B cell (primary cell): ENCODE measurements around the gene ATP8A2. TPM values are rescaled to one million over a fixed set of nuclear protein-coding genes. Genes with fewer than 3 reads are reported as not detected.

Experiments
- ATAC-seq: fragments of 200-7000 bp; cut with Tn5 transposase; one replicate; pipeline ENCODE4 v1.10.0; 2021; ENCODE audit warnings: low read depth, mild to moderate bottlenecking, moderate number of reproducible peaks, moderate library complexity
- CTCF ChIA-PET: fragments of 350-600 bp; sonication (Branson Sonifier 250); formaldehyde crosslinking; loops from one replicate; lab custom pipeline; 2021; ENCODE audit warnings: antibody characterized with exemption, inconsistent platforms; lab: Charles Lee
- POLR2A ChIA-PET: fragments of 350-600 bp; sonication (Branson Sonifier 250); formaldehyde crosslinking; loops from one replicate; lab custom pipeline; 2021; ENCODE audit warnings: antibody characterized with exemption; lab: Charles Lee
- DNase-seq: peaks from one replicate; pipeline ENCODE4 v3.0.0; 2013
- H2AFZ ChIP-seq: 2 replicates; pipeline ENCODE4 v1.6.1; 2012; ENCODE audit warnings: mild to moderate bottlenecking, low read depth, low read length; ENCODE audit not compliant: insufficient read depth, poor library complexity, severe bottlenecking
- H3K27ac ChIP-seq, 2 donors: 1 replicate in 1 of 2; 2 replicates in 1 of 2; pipeline ENCODE4 v1.5.1; 2012 to 2013; ENCODE audit warnings: low read length in 2 of 2, mild to moderate bottlenecking in 2 of 2, moderate library complexity in 1 of 2
- H3K27me3 ChIP-seq, 4 experiments: fragments of 200-600 bp in 1 of 4; sonication (generic) in 1 of 4; replicated peaks in 1 of 4; 1 replicate in 2 of 4; 2 replicates in 2 of 4; pipeline versions ENCODE4 v1.6.1 to v1.7.0; 2013 to 2016; ENCODE audit warnings: low read length in 3 of 4, mild to moderate bottlenecking in 2 of 4, mixed read lengths in 1 of 4, moderate library complexity in 1 of 4; ENCODE audit not compliant: insufficient read depth in 4 of 4, control insufficient read depth in 3 of 4; ENCODE audit errors: control extremely low read depth in 1 of 4
- H3K36me3 ChIP-seq, 2 experiments: replicated peaks in 1 of 2; 1 replicate in 1 of 2; 2 replicates in 1 of 2; pipeline versions ENCODE4 v1.6.1 to v1.7.1; 2013; ENCODE audit warnings: low read length in 1 of 2; ENCODE audit not compliant: insufficient read depth in 2 of 2, control insufficient read depth in 1 of 2; ENCODE audit errors: control extremely low read depth in 1 of 2, extremely low read depth in 1 of 2
- H3K4me1 ChIP-seq, 2 donors: fragments of 200-600 bp in 1 of 2; sonication (generic) in 1 of 2; 1 replicate in 1 of 2; 2 replicates in 1 of 2; pipeline versions ENCODE4 v1.5.1 to v1.6.1; 2013 to 2017; ENCODE audit warnings: low read length in 2 of 2; ENCODE audit not compliant: control insufficient read depth in 2 of 2, insufficient read depth in 2 of 2
- H3K4me2 ChIP-seq: replicated peaks from 2 replicates; pipeline ENCODE3; 2012; ENCODE audit warnings: mild to moderate bottlenecking, low read depth, low read length; ENCODE audit not compliant: poor library complexity, severe bottlenecking
- H3K4me3 ChIP-seq, 5 experiments: fragments of 200-600 bp in 1 of 5; sonication (generic) in 1 of 5; 1 replicate in 3 of 5; 2 replicates in 2 of 5; pipeline versions ENCODE4 v1.5.1 to v1.7.0; 2011 to 2016; ENCODE audit warnings: low read length in 4 of 5, mild to moderate bottlenecking in 4 of 5, low read depth in 2 of 5, control low read depth in 1 of 5, moderate library complexity in 1 of 5; ENCODE audit not compliant: insufficient read depth in 1 of 5; ENCODE audit errors: control extremely low read depth in 1 of 5, extremely low read depth in 1 of 5
- H3K79me2 ChIP-seq: fragments of 200-600 bp; sonication (generic); one replicate; pipeline ENCODE4 v1.6.0; 2016; ENCODE audit warnings: low read length; ENCODE audit not compliant: control insufficient read depth, insufficient read depth
- H3K9ac ChIP-seq: fragments of 200-600 bp; sonication (generic); 2 replicates; pipeline ENCODE4 v1.6.1; 2017; ENCODE audit warnings: mild to moderate bottlenecking, low read length, moderate library complexity
- H3K9me3 ChIP-seq, 3 donors: one replicate each; pipeline versions ENCODE4 v1.6.1 to v1.7.1; 2013; ENCODE audit warnings: low read length in 2 of 3; ENCODE audit not compliant: control insufficient read depth in 2 of 3, insufficient read depth in 1 of 3; ENCODE audit errors: control extremely low read depth in 1 of 3
- H4K20me1 ChIP-seq: 2 replicates; pipeline ENCODE4 v1.6.0; 2012; ENCODE audit warnings: mild to moderate bottlenecking, low read length; ENCODE audit not compliant: insufficient read depth, control insufficient read depth, poor library complexity, severe bottlenecking
- H3K27ac Mint-ChIP-seq: one replicate; pipeline ENCODE4 v1.8.0; 2021; ENCODE audit warnings: mixed read lengths
- H3K27me3 Mint-ChIP-seq: one replicate; pipeline ENCODE4 v1.8.0; 2021; ENCODE audit warnings: mixed read lengths
- H3K4me1 Mint-ChIP-seq: one replicate; pipeline ENCODE4 v1.8.0; 2021; ENCODE audit warnings: mixed read lengths
- H3K4me3 Mint-ChIP-seq: one replicate; pipeline ENCODE4 v1.8.0; 2021; ENCODE audit warnings: mixed read lengths
- H3K9me3 Mint-ChIP-seq: one replicate; pipeline ENCODE4 v1.8.0; 2022; ENCODE audit warnings: mixed read lengths; ENCODE audit not compliant: insufficient read depth
- CTCF ChIP-seq: fragments of 200-600 bp; IDR thresholded peaks from one replicate; pipeline ENCODE4 v1.8.0; 2022; ENCODE audit warnings: antibody characterized with exemption, mild to moderate bottlenecking
- EZH2 ChIP-seq: IDR thresholded peaks from 2 replicates; pipeline ENCODE4 v1.6.1; 2012; ENCODE audit warnings: borderline replicate concordance, low read depth, mild to moderate bottlenecking, moderate library complexity, low read length; ENCODE audit not compliant: insufficient read depth, poor library complexity, severe bottlenecking
- WGBS: methylation state at CpG from one replicate; pipeline ENCODE4 v1.1.5; 2013; ENCODE audit warnings: missing lambda C conversion rate; ENCODE audit not compliant: insufficient coverage; 5-methylcytosine and 5-hydroxymethylcytosine counted together
- intact Hi-C: fragments of 100-400 bp; cut with micrococcal nuclease; formaldehyde crosslinking; loops from one replicate; pipeline ENCODE4 v1.10.0; 2022
- polyA plus RNA-seq: library from polyadenylated mRNA; depleted of rRNA; stranded (reverse); fragments of >200 nt; gene quantifications from 2 replicates; pipeline ENCODE4 v1.2.3, GENCODE V29; 2012
- total RNA-seq, 2 donors: library from RNA; stranded (reverse); fragments of 120-200 nt in 1 of 2; gene quantifications; 1 replicate in 1 of 2; 2 replicates in 1 of 2; pipeline versions ENCODE4 v1.2.3 to v1.2.4, GENCODE V29; 2013 to 2022

ATP8A2 gene
- total and polyA plus RNA-seq, 2 donors (not counting 1 experiment from before 2014, with no cell fraction given): not detected

- no peak overlapping the region for H3K4me2 ChIP-seq
- H3K9ac ChIP-seq: no peak overlapping the region
- Mint-ChIP-seq H3K4me3 (no peak overlapping the region), H3K4me1 (no peaks in the 10 kb centered on the region), H3K27me3 (peaks cover 14% of the 10 kb centered on the region), H3K9me3 (no peaks in the 10 kb centered on the region), H3K27ac (no peak overlapping the region)
- no peaks in the 10 kb centered on the region for H4K20me1 ChIP-seq
- no peak overlapping the region for H3K27ac ChIP-seq
- ATAC-seq (no peak), DNase-seq (no peak)
- H3K27me3 ChIP-seq: no peaks in the 10 kb centered on the region
- no peaks in the 10 kb centered on the region for H3K4me1 ChIP-seq
- WGBS: 70% methylated on average over 4 of the region's 7 CpGs
- intact Hi-C loops: no loop called here
- no peak for TF ChIP-seq CTCF
- no peak for TF ChIP-seq EZH2
- ChIA-PET POLR2A (no interaction called here), CTCF (no interaction called here)
- no peaks in the 10 kb centered on the region for H3K79me2 ChIP-seq
- no peak overlapping the region for H2AFZ ChIP-seq
- H3K36me3 ChIP-seq: no peaks in the 10 kb centered on the region
- H3K4me3 ChIP-seq: no peak overlapping the region
- H3K9me3 ChIP-seq: no peaks in the 10 kb centered on the region
Observed at GRCh38 chr13:25732111-25732865, 360.5 kb downstream of the ATP8A2 start.

GRCh38 chr13:25733001-25733491 lies 361.3 kb downstream of the ATP8A2 start:
- ChIA-PET POLR2A (no interaction called here), CTCF (no interaction called here)
- H3K9me3 Mint-ChIP-seq: no peaks in the 10 kb centered on the region
- Histone ChIP-seq H3K4me1 (no peaks in the 10 kb centered on the region), H3K36me3 (no peaks in the 10 kb centered on the region), H3K27me3 (no peaks in the 10 kb centered on the region), H3K4me3 (no peak overlapping the region), H3K79me2 (no peaks in the 10 kb centered on the region), H3K9me3 (no peaks in the 10 kb centered on the region), H3K27ac (no peak overlapping the region), H4K20me1 (no peaks in the 10 kb centered on the region), H3K9ac (no peak overlapping the region), H2AFZ (no peak overlapping the region), H3K4me2 (no peak overlapping the region)
- TF ChIP-seq EZH2: no peak
- TF ChIP-seq CTCF: no peak
- 100% methylated on average over 3 of the region's 5 CpGs for WGBS
- H3K4me1 Mint-ChIP-seq: no peaks in the 10 kb centered on the region
- H3K27me3 Mint-ChIP-seq: peaks cover 14% of the 10 kb centered on the region
- no peak overlapping the region for H3K4me3 Mint-ChIP-seq
- no peak overlapping the region for H3K27ac Mint-ChIP-seq
- intact Hi-C loops: no loop called here
- DNase-seq (no peak), ATAC-seq (no peak)
